Measurements from ENCODE around the gene RGS3.

The RGS3 gene

GRCh38 chr9:113531919-113532808 lies 68.6 kb downstream of the RGS3 start:
- no CpG with 5 or more reads among the region's 7 CpGs for WGBS (ENCODE audit: extremely low coverage, insufficient coverage, low lambda C conversion rate)
- no peak overlapping the region for H3K4me2 ChIP-seq (ENCODE audit: low read length)
- no peak overlapping the region for H4K5ac ChIP-seq (ENCODE audit: low read length)
- H3K79me2 ChIP-seq (ENCODE audit: control insufficient read depth, insufficient read depth, low read length) = no peaks in the 10 kb centered on the region
- no peak overlapping the region for H2AK5ac ChIP-seq (ENCODE audit: low read length)
- no peak for DNase-seq
- H3K23ac ChIP-seq (ENCODE audit: low read length) = no peak overlapping the region
- H3K9ac ChIP-seq (ENCODE audit: low read length) = no peak overlapping the region
- H2BK5ac ChIP-seq (ENCODE audit: low read length) = no peak overlapping the region
- no peak overlapping the region for H3K4me3 ChIP-seq (ENCODE audit: low read length)
- H4K8ac ChIP-seq (ENCODE audit: low read depth, low read length) = no peak overlapping the region
- H3K27me3 ChIP-seq (ENCODE audit: insufficient read depth, low read length, poor library complexity) = no peaks in the 10 kb centered on the region
- no peak overlapping the region for H3K56ac ChIP-seq (ENCODE audit: low read length)
- H3K4ac ChIP-seq (ENCODE audit: low read depth, low read length) = no peak overlapping the region
- no peaks in the 10 kb centered on the region for H3K4me1 ChIP-seq (ENCODE audit: control insufficient read depth, low read depth, low read length)
- H3K36me3 ChIP-seq (ENCODE audit: control insufficient read depth, insufficient read depth, low read length) = no peaks in the 10 kb centered on the region
- H3K18ac ChIP-seq (ENCODE audit: low read length) = no peak overlapping the region
- no peaks in the 10 kb centered on the region for H3K79me1 ChIP-seq (ENCODE audit: low read length)
- no peak overlapping the region for H2BK15ac ChIP-seq (replicated peaks; ENCODE audit: low read depth)
- no peak overlapping the region for H2BK120ac ChIP-seq (ENCODE audit: low read depth, low read length)
- no peak overlapping the region for H3K27ac ChIP-seq (ENCODE audit: low read depth, low read length)

- Histone ChIP-seq H3K4me2 (ENCODE audit: low read length) (no peak overlapping the region), H3K27ac (ENCODE audit: low read depth, low read length) (no peak overlapping the region), H3K23ac (ENCODE audit: low read length) (no peak overlapping the region), H3K4ac (ENCODE audit: low read depth, low read length) (no peak overlapping the region), H3K4me3 (ENCODE audit: low read length) (no peak overlapping the region), H4K5ac (ENCODE audit: low read length) (no peak overlapping the region), H2BK15ac (replicated peaks; ENCODE audit: low read depth) (no peak overlapping the region), H3K36me3 (ENCODE audit: control insufficient read depth, insufficient read depth, low read length) (no peaks in the 10 kb centered on the region), H3K9ac (ENCODE audit: low read length) (no peak overlapping the region), H2BK120ac (ENCODE audit: low read depth, low read length) (no peak overlapping the region), H2BK5ac (ENCODE audit: low read length) (no peak overlapping the region), H3K27me3 (ENCODE audit: insufficient read depth, low read length, poor library complexity) (no peaks in the 10 kb centered on the region), H4K8ac (ENCODE audit: low read depth, low read length) (no peak overlapping the region), H3K4me1 (ENCODE audit: control insufficient read depth, low read depth, low read length) (no peaks in the 10 kb centered on the region), H3K79me2 (ENCODE audit: control insufficient read depth, insufficient read depth, low read length) (no peaks in the 10 kb centered on the region), H3K18ac (ENCODE audit: low read length) (no peak overlapping the region), H2AK5ac (ENCODE audit: low read length) (no peak overlapping the region), H3K79me1 (ENCODE audit: low read length) (no peaks in the 10 kb centered on the region), H3K56ac (ENCODE audit: low read length) (no peak overlapping the region)
- WGBS (ENCODE audit: extremely low coverage, insufficient coverage, low lambda C conversion rate) = no CpG with 5 or more reads among the region's 3 CpGs
- no peak for DNase-seq
Observed at GRCh38 chr9:113532809-113533190, 69.3 kb downstream of the RGS3 start.

GRCh38 chr9:113533335-113534225 lies 70.1 kb downstream of the RGS3 start:
- Histone ChIP-seq H3K36me3 (ENCODE audit: control insufficient read depth, insufficient read depth, low read length) (no peaks in the 10 kb centered on the region), H3K56ac (ENCODE audit: low read length) (no peak overlapping the region), H3K27ac (ENCODE audit: low read depth, low read length) (no peak overlapping the region), H3K27me3 (ENCODE audit: insufficient read depth, low read length, poor library complexity) (no peaks in the 10 kb centered on the region), H3K9ac (ENCODE audit: low read length) (no peak overlapping the region), H3K18ac (ENCODE audit: low read length) (no peak overlapping the region), H3K79me2 (ENCODE audit: control insufficient read depth, insufficient read depth, low read length) (no peaks in the 10 kb centered on the region), H3K4ac (ENCODE audit: low read depth, low read length) (no peak overlapping the region), H3K4me2 (ENCODE audit: low read length) (no peak overlapping the region), H2BK5ac (ENCODE audit: low read length) (no peak overlapping the region), H3K4me3 (ENCODE audit: low read length) (no peak overlapping the region), H3K79me1 (ENCODE audit: low read length) (no peaks in the 10 kb centered on the region), H2BK15ac (replicated peaks; ENCODE audit: low read depth) (no peak overlapping the region), H4K8ac (ENCODE audit: low read depth, low read length) (no peak overlapping the region), H4K5ac (ENCODE audit: low read length) (no peak overlapping the region), H2BK120ac (ENCODE audit: low read depth, low read length) (no peak overlapping the region), H3K4me1 (ENCODE audit: control insufficient read depth, low read depth, low read length) (no peaks in the 10 kb centered on the region), H3K23ac (ENCODE audit: low read length) (no peak overlapping the region), H2AK5ac (ENCODE audit: low read length) (no peak overlapping the region)
- DNase-seq = peak; percentile 65
- WGBS (ENCODE audit: extremely low coverage, insufficient coverage, low lambda C conversion rate) = no CpG with 5 or more reads among the region's 8 CpGs

- Histone ChIP-seq H3K27ac (ENCODE audit: low read depth, low read length) (no peak overlapping the region), H3K4me2 (ENCODE audit: low read length) (no peak overlapping the region), H2AK5ac (ENCODE audit: low read length) (no peak overlapping the region), H3K79me2 (ENCODE audit: control insufficient read depth, insufficient read depth, low read length) (no peaks in the 10 kb centered on the region), H3K4me3 (ENCODE audit: low read length) (no peak overlapping the region), H3K79me1 (ENCODE audit: low read length) (no peaks in the 10 kb centered on the region), H3K4me1 (ENCODE audit: control insufficient read depth, low read depth, low read length) (no peaks in the 10 kb centered on the region), H3K27me3 (ENCODE audit: insufficient read depth, low read length, poor library complexity) (no peaks in the 10 kb centered on the region), H3K4ac (ENCODE audit: low read depth, low read length) (no peak overlapping the region), H3K23ac (ENCODE audit: low read length) (no peak overlapping the region), H2BK15ac (replicated peaks; ENCODE audit: low read depth) (no peak overlapping the region), H2BK5ac (ENCODE audit: low read length) (no peak overlapping the region), H3K9ac (ENCODE audit: low read length) (no peak overlapping the region), H4K5ac (ENCODE audit: low read length) (no peak overlapping the region), H4K8ac (ENCODE audit: low read depth, low read length) (no peak overlapping the region), H3K36me3 (ENCODE audit: control insufficient read depth, insufficient read depth, low read length) (no peaks in the 10 kb centered on the region), H2BK120ac (ENCODE audit: low read depth, low read length) (no peak overlapping the region), H3K56ac (ENCODE audit: low read length) (peak overlapping the region; percentile 22), H3K18ac (ENCODE audit: low read length) (no peak overlapping the region)
- no CpG with 5 or more reads among the region's 6 CpGs for WGBS (ENCODE audit: extremely low coverage, insufficient coverage, low lambda C conversion rate)
- no peak for DNase-seq
Observed at GRCh38 chr9:113535756-113536155, 72.2 kb downstream of the RGS3 start.

- H2BK120ac ChIP-seq (ENCODE audit: low read depth, low read length) = no peak overlapping the region
- H3K23ac ChIP-seq (ENCODE audit: low read length) = no peak overlapping the region
- H3K4ac ChIP-seq (ENCODE audit: low read depth, low read length) = no peak overlapping the region
- H2AK5ac ChIP-seq (ENCODE audit: low read length) = no peak overlapping the region
- H3K56ac ChIP-seq (ENCODE audit: low read length) = peak overlapping the region; percentile 22
- no peak overlapping the region for H3K9ac ChIP-seq (ENCODE audit: low read length)
- H2BK15ac ChIP-seq (replicated peaks; ENCODE audit: low read depth) = no peak overlapping the region
- H3K27ac ChIP-seq (ENCODE audit: low read depth, low read length) = no peak overlapping the region
- no peaks in the 10 kb centered on the region for H3K27me3 ChIP-seq (ENCODE audit: insufficient read depth, low read length, poor library complexity)
- DNase-seq = no peak
- no peak overlapping the region for H4K8ac ChIP-seq (ENCODE audit: low read depth, low read length)
- H3K4me1 ChIP-seq (ENCODE audit: control insufficient read depth, low read depth, low read length) = no peaks in the 10 kb centered on the region
- H3K4me2 ChIP-seq (ENCODE audit: low read length) = no peak overlapping the region
- no peaks in the 10 kb centered on the region for H3K36me3 ChIP-seq (ENCODE audit: control insufficient read depth, insufficient read depth, low read length)
- no peak overlapping the region for H3K18ac ChIP-seq (ENCODE audit: low read length)
- H2BK5ac ChIP-seq (ENCODE audit: low read length) = no peak overlapping the region
- H3K4me3 ChIP-seq (ENCODE audit: low read length) = no peak overlapping the region
- H3K79me1 ChIP-seq (ENCODE audit: low read length) = no peaks in the 10 kb centered on the region
- no peaks in the 10 kb centered on the region for H3K79me2 ChIP-seq (ENCODE audit: control insufficient read depth, insufficient read depth, low read length)
- H4K5ac ChIP-seq (ENCODE audit: low read length) = no peak overlapping the region
- no CpG with 5 or more reads among the region's 6 CpGs for WGBS (ENCODE audit: extremely low coverage, insufficient coverage, low lambda C conversion rate)
Observed at GRCh38 chr9:113536166-113536482, 72.6 kb downstream of the RGS3 start.
